ENCODE measurements around the gene C3orf18. TPM values are rescaled to one million over a fixed set of nuclear protein-coding genes. Genes with fewer than 3 reads are reported as not detected.

The C3orf18 gene
- total RNA-seq, 1 donor from 2014 or later: 12.3 TPM

DNA sequence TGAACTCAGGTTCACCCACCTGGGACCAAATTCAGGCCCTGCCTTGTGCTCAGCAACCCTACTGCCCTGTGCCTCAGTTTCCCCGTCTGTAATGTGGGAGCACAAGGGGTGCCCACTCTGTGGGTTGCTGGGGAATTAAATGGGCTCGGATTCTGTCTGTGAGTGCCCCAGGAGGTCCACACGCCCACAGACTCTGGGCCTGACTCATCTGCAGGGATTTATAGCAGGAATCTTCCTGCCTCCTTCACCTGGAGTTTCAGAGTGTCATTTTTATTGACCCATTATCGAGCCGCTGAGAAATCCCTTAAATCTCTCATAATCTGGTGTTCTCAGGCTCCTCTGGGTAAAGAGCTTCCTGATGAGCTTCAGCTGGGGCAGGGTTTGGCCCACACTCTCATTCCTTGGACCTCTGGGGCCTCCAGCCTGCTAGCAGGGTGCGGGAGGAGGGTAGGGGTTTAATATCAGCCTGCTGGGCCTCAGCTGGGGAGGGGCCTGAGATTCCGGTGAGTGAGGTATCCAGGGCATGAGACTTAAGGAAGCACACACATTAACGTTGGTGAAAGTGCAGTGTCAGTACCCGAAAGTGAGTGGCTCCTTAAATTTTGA, 16.4 kb downstream of the C3orf18 start:
- DNase-seq (ENCODE audit: low spot score): no peak

- DNase-seq (ENCODE audit: low spot score): peak; percentile 40
Observed at GRCh38 chr3:50550079-50550736, 17.3 kb downstream of the C3orf18 start.

GRCh38 chr3:50549226-50549625, 18.3 kb downstream of the C3orf18 start:
- no peak for DNase-seq (ENCODE audit: low spot score)

DNA sequence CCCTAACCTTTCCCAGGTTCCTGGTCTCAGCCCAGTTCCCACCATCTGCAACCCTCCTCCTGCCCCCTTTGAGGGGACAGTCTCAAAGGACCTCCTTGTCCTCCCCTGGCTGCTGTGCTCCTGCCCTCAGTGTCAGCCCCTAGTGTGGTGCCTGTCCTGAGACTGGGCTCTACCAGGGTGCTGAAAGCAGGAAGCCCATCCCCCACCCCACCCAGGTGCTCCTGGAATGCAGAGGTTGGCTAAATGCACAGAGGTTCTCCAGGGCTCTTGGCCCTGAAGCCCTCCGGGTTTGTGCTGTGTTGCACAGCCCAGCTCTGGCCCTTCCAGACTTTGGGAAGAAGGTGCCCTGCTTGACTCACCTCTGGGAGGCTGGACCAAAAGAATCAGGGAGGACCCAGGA, 21.8 kb downstream of the C3orf18 start:
- no peak for DNase-seq (ENCODE audit: low spot score)

DNA sequence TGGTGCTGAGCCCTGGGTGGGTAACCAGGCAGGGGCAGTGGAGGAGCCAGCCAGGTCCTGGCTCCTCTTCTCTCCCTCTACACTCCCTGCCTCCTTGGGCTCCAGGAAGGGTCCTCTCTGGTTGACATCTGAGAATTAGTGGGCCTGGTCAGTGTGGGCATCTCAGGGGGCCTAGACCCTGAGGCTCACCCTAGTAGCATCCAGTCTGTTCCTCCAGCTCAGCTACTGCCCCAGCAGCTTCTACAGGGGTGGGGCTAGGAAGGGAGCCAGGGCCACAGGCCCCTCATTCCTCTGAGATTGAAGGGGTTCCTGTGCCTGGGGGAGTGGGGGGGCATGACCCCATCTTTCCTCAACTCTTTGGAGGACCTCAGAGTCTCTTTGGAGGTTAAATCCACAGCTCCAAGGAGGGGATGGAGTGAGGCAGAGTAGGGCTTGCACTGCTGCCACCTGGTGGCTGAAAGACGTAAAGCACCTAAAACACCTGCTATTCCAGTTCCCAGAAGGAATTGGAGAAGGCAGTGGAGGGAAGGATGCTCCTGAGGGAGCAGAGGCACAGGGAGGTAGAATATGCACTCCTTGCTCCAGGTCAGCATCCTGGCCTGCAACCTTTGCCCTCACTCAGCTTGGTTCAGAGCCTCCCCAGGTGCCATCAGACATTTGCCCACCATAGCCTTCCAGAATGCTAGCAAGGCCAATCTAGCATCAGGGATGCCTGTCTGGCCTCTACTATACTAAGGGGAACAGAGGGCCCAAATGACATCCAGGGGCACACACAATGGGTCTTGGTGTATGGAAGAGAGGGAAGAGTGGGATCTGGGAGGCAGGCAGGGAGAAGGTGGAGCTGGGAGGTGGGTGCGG, 25.1 kb downstream of the C3orf18 start:
- DNase-seq (ENCODE audit: low spot score): peak; percentile 68

DNA sequence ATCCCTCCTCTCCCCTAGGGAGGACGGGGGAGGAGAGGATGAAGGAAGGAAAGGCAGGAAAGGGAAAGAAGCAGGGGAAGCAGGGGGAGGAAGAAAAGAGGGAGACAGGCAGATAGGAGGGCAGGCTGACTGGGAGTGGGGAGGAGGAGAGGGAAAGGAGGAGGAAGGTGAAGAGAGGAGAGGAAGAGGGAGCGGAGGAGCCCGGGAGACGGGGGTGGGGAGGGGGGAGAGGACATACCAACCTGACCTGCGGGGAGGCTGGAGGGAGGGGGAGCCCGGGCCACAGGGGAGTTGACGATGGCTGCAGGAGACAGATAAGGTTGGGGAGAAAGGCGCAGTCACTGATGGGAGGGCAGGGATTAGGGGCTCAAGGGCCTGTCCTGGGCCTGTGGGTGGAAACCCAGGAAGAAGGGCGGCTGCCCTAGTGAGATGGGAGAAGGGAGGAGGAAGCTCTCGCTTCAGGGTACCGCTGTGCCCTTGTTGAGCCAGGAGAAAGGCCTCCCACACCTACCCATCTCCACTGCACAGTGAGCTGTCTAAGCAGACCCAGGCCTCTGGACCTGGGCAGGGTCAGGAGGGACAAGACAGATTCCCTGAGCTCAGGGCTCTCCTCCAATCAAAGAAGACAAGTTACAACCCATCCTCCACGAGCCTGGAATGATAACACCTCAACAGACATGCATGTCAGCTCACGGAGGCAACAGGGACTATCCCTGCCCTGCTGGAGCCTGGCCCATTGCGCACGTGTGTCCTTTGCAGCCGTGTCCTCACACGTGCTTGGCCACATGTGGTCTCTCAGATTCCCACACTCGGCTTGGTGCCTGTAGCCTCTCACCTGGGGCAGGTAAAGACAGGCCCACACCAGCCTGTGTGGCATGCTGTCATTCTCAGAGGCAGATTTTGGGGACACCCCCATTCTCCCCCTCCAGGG, 27.9 kb downstream of the C3orf18 start:
- DNase-seq (ENCODE audit: low spot score): no peak

- DNase-seq (ENCODE audit: low spot score): no peak
Observed at GRCh38 chr3:50537421-50538129, 30.0 kb downstream of the C3orf18 start.

GRCh38 chr3:50536471-50537180, 30.9 kb downstream of the C3orf18 start:
- no peak for DNase-seq (ENCODE audit: low spot score)

DNA sequence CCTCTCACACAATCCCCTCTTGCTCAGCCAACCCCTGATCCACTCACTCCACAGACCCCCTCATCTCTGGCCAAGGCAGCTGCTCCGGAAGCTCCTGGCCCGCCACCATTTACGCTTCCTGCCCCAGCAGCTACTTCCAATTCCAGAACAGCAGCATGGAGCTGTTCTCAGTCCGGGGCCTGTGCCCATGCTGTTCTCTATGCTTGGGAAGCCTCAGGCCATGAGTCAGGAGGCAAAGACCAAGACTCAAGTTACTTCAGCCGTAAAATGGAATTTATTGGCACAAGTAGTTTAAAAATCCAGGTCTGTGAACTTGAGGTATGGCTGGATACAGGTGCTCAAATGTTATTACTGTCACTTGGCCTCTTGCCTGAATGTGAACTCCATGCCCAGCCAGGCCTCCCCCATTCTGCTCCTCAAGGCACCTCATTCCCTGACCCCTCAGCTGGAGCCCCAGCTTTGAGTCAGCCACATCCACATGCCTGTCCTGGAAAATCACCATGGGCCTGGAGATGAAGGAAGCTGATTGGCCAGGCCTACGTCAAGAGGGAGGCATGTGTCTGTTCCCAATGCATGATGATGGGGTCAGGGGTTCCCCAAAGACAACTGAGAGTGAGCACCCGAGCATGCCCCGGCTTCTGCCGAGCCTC, 32.7 kb downstream of the C3orf18 start:
- no peak for DNase-seq (ENCODE audit: low spot score)

DNA sequence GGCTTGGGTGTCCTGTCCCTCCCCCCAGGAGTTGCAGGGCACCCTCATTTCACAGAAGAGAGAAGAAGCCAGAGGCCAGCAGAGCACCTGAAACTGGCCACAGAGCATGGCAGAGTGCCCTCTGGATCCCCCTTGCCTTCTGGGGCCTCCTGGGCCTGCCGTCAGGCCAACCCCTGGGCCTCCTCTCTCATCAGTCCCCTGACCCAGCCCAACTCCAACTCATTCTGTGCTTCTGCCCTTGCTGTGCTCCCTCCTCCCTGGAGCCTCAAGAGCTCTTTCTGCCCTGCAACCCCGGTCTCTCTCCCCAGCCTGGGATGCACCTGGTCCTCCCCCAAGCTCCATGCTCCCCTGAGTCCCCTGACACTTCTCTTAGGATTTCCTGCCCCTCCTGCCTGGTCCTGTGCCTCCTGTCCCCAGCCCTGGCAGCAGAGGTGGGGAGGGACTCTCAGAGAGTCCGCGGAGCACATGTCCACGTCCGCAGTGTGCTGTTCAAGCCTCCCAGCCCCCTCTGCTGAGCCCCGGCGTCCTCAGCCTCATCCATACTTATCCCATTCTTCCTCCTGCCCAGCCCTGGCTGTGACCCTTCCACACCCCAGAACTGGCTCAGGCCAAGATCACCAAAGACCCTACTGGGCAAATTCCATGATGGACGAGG, 33.6 kb downstream of the C3orf18 start:
- no peak for DNase-seq (ENCODE audit: low spot score)

- no peak for DNase-seq (ENCODE audit: low spot score)
Observed at GRCh38 chr3:50533316-50533715, 34.2 kb downstream of the C3orf18 start.

DNA sequence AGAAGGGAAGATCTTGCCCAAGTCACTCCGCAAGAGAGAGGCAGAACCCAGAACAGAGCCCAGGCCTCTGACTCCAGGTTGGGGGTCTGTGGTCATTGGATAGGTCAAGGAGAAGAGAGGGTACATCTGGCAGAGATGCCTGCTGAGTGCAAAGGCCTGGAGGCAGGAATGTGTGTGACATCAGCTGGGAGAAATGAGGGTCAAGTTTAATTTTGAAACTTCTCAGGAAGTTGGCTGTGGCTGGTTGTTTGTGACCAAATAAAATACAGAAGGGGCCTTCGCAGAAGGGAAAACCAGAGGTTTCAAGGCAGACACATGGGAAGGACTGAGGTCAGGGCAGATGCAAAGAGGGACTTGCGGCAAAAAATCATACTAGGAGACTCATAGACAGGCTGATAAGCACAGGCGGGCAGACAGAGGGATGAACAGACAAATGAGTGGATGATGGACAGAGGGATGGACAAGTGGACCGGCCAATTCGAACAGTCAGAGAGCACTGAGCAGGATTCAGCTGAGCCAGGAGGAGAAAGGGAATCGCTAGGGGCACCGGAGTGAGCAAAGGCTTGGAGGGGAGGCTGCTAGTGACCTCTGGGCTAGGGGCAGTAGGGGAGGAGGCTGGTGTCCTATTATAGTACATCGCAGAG, 35.4 kb downstream of the C3orf18 start:
- DNase-seq (ENCODE audit: low spot score): no peak

DNA sequence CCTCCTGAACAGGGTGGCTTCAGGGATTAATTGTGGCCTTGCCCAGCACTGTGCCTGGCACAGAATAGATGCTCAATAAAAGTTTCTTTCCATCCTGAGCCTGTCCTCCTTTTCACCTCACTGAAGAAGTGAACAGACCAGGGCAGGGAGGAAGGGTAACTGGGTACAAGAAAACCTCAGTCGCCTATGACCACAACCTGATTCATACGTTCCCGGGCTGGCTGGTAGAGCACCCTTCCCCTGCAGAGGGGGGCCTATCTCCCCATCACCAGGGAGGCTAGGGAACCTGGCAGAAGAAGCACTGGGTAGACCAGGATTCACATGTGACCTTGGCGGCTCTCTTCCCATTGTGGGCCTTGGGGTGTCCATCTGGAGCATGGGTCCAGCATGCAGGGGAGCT, 36.3 kb downstream of the C3orf18 start:
- DNase-seq (ENCODE audit: low spot score): no peak

GRCh38 chr3:50530001-50530970, 37.3 kb downstream of the C3orf18 start:
- no peak for DNase-seq (ENCODE audit: low spot score)

GRCh38 chr3:50525987-50526386, 41.6 kb downstream of the C3orf18 start:
- DNase-seq (ENCODE audit: low spot score): peak; percentile 46

GRCh38 chr3:50525191-50525910, 42.2 kb downstream of the C3orf18 start:
- no peak for DNase-seq (ENCODE audit: low spot score)

DNA sequence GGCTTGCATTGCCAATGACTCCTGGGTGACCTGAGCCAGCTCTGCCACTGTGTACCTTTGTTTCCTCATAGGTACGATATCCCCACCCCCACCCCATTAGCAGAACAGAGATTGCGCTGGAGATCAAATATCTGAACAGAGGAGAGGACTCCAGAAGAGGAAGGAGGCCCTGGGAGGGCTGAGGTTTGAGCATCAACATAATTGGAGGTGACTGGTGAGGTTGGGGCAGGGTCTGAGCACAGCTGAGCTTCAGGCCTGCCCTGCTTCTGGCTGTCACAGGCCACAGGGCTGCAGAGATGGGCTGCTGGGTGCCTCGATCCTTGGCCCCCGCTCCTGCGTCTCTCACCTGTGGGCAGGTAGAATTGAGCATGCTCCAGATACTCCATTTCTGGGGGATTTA, 42.8 kb downstream of the C3orf18 start:
- DNase-seq (ENCODE audit: low spot score): no peak

Data from mucosa of gallbladder (tissue), 1 donor.